GM12878 (cell line): ENCODE data around the gene DLST. TPM values are rescaled to one million over a fixed set of nuclear protein-coding genes. Genes with fewer than 3 reads are reported as not detected.

Source experiments
- ATAC-seq: fragments of 200-7000 bp; cut with Tn5 transposase; 3 replicates; pipeline ENCODE4 v1.9.1; 2020; ENCODE audit warnings: mild to moderate bottlenecking, moderate library complexity
- BruUV-seq: library from RNA; stranded (reverse); fragments of 400-500 nt; replicated peaks from 2 replicates; lab custom pipeline; 2021; lab: Mats Ljungman, UMichigan
- CTCF ChIA-PET: fragments of 300-600 bp; sonication (Branson Sonifier 250); formaldehyde crosslinking; extraction: SDS; loops from one replicate; lab custom pipeline; 2021; ENCODE audit warnings: inconsistent platforms; lab: Yijun Ruan, JAX
- POLR2A ChIA-PET: fragments of 350-600 bp; formaldehyde crosslinking; extraction: SDS; loops from one replicate; lab custom pipeline; 2021; ENCODE audit warnings: inconsistent platforms; lab: Charles Lee
- RAD21 ChIA-PET: fragments of 300-600 bp; sonication (Branson Sonifier 250); formaldehyde crosslinking; loops from one replicate; lab custom pipeline; 2023; ENCODE audit warnings: antibody characterized with exemption; ENCODE audit not compliant: unreplicated experiment; lab: Charles Lee
- SMC1A ChIA-PET: fragments of 300-600 bp; sonication (Branson Sonifier 250); formaldehyde crosslinking; loops from one replicate; lab custom pipeline; 2023; ENCODE audit not compliant: unreplicated experiment, uncharacterized antibody; lab: Charles Lee
- DNase-seq: peaks from one replicate; pipeline ENCODE4 v3.0.0-alpha.2; 2011; ENCODE audit warnings: low read depth, low spot score
- FAIRE-seq: peaks from 3 replicates; lab custom pipeline; 2011; peaks lifted over from hg19 to GRCh38; lab: Jason Lieb, UNC
- H2AFZ ChIP-seq: 2 replicates; pipeline ENCODE4 v1.6.0; 2011; ENCODE audit warnings: low read depth, low read length, control low read depth; ENCODE audit not compliant: control insufficient read depth
- H3K27ac ChIP-seq: 2 replicates; pipeline ENCODE4 v1.5.1; 2011; ENCODE audit warnings: control low read depth; ENCODE audit not compliant: control insufficient read depth, insufficient read depth
- H3K27me3 ChIP-seq, 2 experiments: replicated peaks in 1 of 2; 2 replicates each; pipeline versions ENCODE4 v1.6.0 to v1.6.1; 2011; ENCODE audit warnings: low read length in 1 of 2; ENCODE audit not compliant: control insufficient read depth in 2 of 2, insufficient read depth in 2 of 2
- H3K36me3 ChIP-seq, 2 experiments: 2 replicates each; pipeline ENCODE4 v1.5.1; 2011; ENCODE audit warnings: low read length in 1 of 2; ENCODE audit not compliant: control insufficient read depth in 2 of 2, insufficient read depth in 2 of 2
- H3K4me1 ChIP-seq: 2 replicates; pipeline ENCODE4 v1.6.1; 2011; ENCODE audit warnings: mild to moderate bottlenecking, low read length, moderate library complexity, mixed read lengths; ENCODE audit not compliant: control insufficient read depth, insufficient read depth
- H3K4me2 ChIP-seq: 2 replicates; pipeline ENCODE4 v1.6.0; 2011; ENCODE audit warnings: control low read depth; ENCODE audit not compliant: control insufficient read depth, insufficient read depth
- H3K4me3 ChIP-seq: fragments of 200-600 bp; sonication (generic); 2 replicates; pipeline ENCODE4 v1.5.1; 2016
- H3K79me2 ChIP-seq: 2 replicates; pipeline ENCODE4 v1.6.0; 2011; ENCODE audit warnings: low read length; ENCODE audit not compliant: control insufficient read depth, insufficient read depth
- H3K9ac ChIP-seq: 2 replicates; pipeline ENCODE4 v1.8.0; 2011; ENCODE audit warnings: low read length, control low read depth, mixed read lengths; ENCODE audit not compliant: control insufficient read depth, insufficient read depth
- H3K9me3 ChIP-seq: replicated peaks from 3 replicates; pipeline ENCODE4 v1.5.1; 2011; ENCODE audit warnings: mild to moderate bottlenecking, low read length; ENCODE audit not compliant: control insufficient read depth, insufficient read depth
- H4K20me1 ChIP-seq: 2 replicates; pipeline ENCODE4 v1.6.0; 2011; ENCODE audit not compliant: control insufficient read depth, insufficient read depth
- FOS ChIP-seq: IDR thresholded peaks from 3 replicates; pipeline ENCODE4 v1.6.1; 2011; ENCODE audit warnings: borderline replicate concordance; ENCODE audit not compliant: insufficient read length; ENCODE audit errors: extremely low read depth
- NR2C2 ChIP-seq: IDR thresholded peaks from 2 replicates; pipeline ENCODE4 v1.6.1; 2011; ENCODE audit warnings: borderline replicate concordance, low read depth; ENCODE audit not compliant: control insufficient read depth, insufficient read length
- RB1 ChIP-seq: fragments of 450-650 bp; formaldehyde crosslinking; IDR thresholded peaks from 2 replicates; pipeline ENCODE4 v1.6.1; 2017; ENCODE audit warnings: mild to moderate bottlenecking, borderline replicate concordance
- WGBS: methylation state at CpG from one replicate; pipeline ENCODE4 v1.1.6; 2016; ENCODE audit warnings: low lambda C conversion rate; ENCODE audit not compliant: insufficient replicate concordance, insufficient coverage; ENCODE audit errors: missing lambda C conversion rate; 5-methylcytosine and 5-hydroxymethylcytosine counted together
- in situ Hi-C: fragments of 300-500 bp; cut with MboI; formaldehyde crosslinking; loops from 9 replicates; pipeline ENCODE4 v1.14.3; 2018; ENCODE audit warnings: mixed read lengths
- intact Hi-C: fragments of 100-400 bp; cut with micrococcal nuclease; formaldehyde crosslinking; loops from one replicate; pipeline ENCODE4 v1.14.2; 2022; ENCODE audit not compliant: unreplicated experiment
- polyA plus RNA-seq, 11 experiments: library from polyadenylated mRNA; depleted of rRNA in 4 of 11; unstranded in 6 of 11; stranded (reverse) in 5 of 11; fragments of >200 nt; fragmentation: Nextera tagmentation in 4 of 11; fragmentation: Illumina TruSeq in 1 of 11; extraction: Ambion mirVana in 4 of 11; extraction: Trizol in 1 of 11; gene quantifications; 1 replicate in 1 of 11; 2 replicates in 10 of 11; pipeline versions ENCODE4 v1.2.1 to v1.2.3, GENCODE V29; 2011 to 2016; ENCODE audit warnings: inconsistent platforms in 2 of 11, missing spikeins in 2 of 11, low read depth in 1 of 11
- total RNA-seq, 4 experiments: library from RNA; depleted of rRNA in 3 of 4; stranded (reverse); fragments of >200 nt in 3 of 4; fragmentation: Illumina TruSeq in 1 of 4; extraction: Trizol in 1 of 4; gene quantifications; 2 replicates each; pipeline versions ENCODE4 v1.2.1 to v1.2.3, GENCODE V29; 2013 to 2021
- TF ChIP-seq, protein P1 (sequence below): IDR thresholded peaks from 2 replicates; pipeline ENCODE4 v1.6.1; 2012; ENCODE audit warnings: improper control_type of control experiment, low read depth, low read length; ENCODE audit not compliant: insufficient replicate concordance
- TF ChIP-seq, protein P2 (sequence below): IDR thresholded peaks from 2 replicates; pipeline ENCODE4 v1.6.1; 2012; ENCODE audit warnings: low read depth, low read length, improper control_type of control experiment
- TF ChIP-seq, protein P3 (sequence below): fragments of 450-650 bp; formaldehyde crosslinking; IDR thresholded peaks from 2 replicates; pipeline ENCODE4 v1.5.0; 2022; ENCODE audit warnings: mild to moderate bottlenecking, missing genetic modification characterization

DLST gene
- total and polyA plus RNA-seq, 10 of the 15 experiments (the other 5 are each of a cell fraction or from before 2014, with no cell fraction given): 2.9 to 141 (median 67.7) TPM

DNA sequence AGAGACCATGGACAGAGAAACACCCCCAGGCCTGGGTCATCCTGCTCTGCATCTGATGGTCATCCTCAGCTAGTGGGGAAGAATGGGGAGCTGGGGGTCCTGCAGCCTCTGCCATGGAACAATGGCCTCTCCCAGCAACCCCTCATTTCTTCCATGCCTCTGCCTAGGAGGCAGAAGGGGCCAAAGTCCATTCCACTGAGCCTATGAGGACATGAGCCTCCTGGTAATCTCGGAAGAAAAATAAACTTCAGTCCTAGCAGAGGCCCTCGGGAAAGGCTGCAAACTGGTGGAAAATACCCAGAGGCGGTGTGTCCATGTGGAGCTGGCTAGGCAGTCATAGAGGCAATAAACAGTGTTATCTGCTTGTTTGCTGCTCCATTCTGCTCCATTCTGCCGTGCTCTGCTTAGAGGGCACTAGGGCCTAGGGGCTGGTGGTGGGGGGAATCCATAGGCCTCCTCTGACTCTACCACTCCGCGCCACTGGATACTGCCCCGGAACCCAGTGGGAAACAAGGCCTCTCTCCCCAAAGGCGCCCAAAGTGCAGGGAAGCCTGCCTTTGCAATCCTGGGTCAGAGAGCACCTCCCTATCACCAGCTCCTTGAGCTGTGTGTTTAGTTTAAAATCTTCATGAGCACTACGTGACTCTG lies 69.2 kb downstream of the DLST start (continued):
- TF ChIP-seq FOS: no peak
- TF ChIP-seq, protein P1, sequence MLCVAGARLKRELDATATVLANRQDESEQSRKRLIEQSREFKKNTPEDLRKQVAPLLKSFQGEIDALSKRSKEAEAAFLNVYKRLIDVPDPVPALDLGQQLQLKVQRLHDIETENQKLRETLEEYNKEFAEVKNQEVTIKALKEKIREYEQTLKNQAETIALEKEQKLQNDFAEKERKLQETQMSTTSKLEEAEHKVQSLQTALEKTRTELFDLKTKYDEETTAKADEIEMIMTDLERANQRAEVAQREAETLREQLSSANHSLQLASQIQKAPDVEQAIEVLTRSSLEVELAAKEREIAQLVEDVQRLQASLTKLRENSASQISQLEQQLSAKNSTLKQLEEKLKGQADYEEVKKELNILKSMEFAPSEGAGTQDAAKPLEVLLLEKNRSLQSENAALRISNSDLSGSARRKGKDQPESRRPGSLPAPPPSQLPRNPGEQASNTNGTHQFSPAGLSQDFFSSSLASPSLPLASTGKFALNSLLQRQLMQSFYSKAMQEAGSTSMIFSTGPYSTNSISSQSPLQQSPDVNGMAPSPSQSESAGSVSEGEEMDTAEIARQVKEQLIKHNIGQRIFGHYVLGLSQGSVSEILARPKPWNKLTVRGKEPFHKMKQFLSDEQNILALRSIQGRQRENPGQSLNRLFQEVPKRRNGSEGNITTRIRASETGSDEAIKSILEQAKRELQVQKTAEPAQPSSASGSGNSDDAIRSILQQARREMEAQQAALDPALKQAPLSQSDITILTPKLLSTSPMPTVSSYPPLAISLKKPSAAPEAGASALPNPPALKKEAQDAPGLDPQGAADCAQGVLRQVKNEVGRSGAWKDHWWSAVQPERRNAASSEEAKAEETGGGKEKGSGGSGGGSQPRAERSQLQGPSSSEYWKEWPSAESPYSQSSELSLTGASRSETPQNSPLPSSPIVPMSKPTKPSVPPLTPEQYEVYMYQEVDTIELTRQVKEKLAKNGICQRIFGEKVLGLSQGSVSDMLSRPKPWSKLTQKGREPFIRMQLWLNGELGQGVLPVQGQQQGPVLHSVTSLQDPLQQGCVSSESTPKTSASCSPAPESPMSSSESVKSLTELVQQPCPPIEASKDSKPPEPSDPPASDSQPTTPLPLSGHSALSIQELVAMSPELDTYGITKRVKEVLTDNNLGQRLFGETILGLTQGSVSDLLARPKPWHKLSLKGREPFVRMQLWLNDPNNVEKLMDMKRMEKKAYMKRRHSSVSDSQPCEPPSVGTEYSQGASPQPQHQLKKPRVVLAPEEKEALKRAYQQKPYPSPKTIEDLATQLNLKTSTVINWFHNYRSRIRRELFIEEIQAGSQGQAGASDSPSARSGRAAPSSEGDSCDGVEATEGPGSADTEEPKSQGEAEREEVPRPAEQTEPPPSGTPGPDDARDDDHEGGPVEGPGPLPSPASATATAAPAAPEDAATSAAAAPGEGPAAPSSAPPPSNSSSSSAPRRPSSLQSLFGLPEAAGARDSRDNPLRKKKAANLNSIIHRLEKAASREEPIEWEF: no peak

DNA sequence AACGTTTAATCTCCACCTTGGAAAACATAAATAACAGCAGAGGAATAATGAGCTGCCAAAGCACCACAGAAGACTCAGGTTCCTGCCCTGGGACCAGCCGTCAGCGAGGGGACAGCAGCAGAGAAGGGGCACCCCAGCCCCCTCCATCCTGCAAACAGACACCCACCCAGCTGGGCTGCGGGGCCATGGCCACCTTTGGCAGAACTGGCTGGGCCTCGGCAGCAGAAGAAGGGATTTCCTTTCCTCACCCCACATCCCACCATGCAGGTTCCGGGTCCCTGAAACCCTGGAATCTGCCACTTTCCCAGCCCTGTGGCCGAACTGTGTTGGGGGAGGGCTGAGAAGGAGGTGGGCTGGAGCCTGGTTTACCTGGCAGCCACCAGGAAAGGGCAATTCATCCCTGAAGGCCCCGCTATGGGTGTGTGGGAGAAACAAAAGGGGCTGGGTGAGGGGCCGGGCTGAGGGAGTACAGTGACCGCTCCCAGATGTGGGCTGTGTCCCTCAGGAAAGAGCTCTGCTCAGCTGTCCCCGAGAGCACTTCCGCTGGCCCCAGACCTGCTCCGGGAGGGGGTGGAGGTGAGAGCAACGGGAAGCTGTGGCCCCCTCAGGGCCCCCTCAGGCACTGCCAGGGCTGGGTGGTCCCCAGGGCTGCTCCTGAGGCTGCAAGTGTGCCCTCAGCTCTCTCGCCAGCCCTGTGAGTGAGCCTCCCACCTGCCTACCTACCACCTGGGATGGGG lies 69.9 kb downstream of the DLST start:
- SMC1A ChIA-PET: interaction anchor here (1.1 to 1.3 kb wide), 2 partner anchors 11 to 137 kb away, joined by 4 read pairs; no protein-coding TSS in a partner anchor
- DNase-seq (no peak), ATAC-seq (no peak)
- RAD21 ChIA-PET: interaction anchor here (1.0 to 1.8 kb wide), 4 partner anchors 9 to 137 kb away, joined by 3 to 6 read pairs (median 4); no protein-coding TSS in a partner anchor
- WGBS: 46% methylated on average over 14 of the region's 15 CpGs
- no peak overlapping the region for H3K4me2 ChIP-seq
- H3K4me3 ChIP-seq: no peak overlapping the region
- TF ChIP-seq, protein P2, sequence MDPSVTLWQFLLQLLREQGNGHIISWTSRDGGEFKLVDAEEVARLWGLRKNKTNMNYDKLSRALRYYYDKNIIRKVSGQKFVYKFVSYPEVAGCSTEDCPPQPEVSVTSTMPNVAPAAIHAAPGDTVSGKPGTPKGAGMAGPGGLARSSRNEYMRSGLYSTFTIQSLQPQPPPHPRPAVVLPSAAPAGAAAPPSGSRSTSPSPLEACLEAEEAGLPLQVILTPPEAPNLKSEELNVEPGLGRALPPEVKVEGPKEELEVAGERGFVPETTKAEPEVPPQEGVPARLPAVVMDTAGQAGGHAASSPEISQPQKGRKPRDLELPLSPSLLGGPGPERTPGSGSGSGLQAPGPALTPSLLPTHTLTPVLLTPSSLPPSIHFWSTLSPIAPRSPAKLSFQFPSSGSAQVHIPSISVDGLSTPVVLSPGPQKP: no peak
- TF ChIP-seq RB1 (no peak), NR2C2 (no peak)
- TF ChIP-seq, protein P3, sequence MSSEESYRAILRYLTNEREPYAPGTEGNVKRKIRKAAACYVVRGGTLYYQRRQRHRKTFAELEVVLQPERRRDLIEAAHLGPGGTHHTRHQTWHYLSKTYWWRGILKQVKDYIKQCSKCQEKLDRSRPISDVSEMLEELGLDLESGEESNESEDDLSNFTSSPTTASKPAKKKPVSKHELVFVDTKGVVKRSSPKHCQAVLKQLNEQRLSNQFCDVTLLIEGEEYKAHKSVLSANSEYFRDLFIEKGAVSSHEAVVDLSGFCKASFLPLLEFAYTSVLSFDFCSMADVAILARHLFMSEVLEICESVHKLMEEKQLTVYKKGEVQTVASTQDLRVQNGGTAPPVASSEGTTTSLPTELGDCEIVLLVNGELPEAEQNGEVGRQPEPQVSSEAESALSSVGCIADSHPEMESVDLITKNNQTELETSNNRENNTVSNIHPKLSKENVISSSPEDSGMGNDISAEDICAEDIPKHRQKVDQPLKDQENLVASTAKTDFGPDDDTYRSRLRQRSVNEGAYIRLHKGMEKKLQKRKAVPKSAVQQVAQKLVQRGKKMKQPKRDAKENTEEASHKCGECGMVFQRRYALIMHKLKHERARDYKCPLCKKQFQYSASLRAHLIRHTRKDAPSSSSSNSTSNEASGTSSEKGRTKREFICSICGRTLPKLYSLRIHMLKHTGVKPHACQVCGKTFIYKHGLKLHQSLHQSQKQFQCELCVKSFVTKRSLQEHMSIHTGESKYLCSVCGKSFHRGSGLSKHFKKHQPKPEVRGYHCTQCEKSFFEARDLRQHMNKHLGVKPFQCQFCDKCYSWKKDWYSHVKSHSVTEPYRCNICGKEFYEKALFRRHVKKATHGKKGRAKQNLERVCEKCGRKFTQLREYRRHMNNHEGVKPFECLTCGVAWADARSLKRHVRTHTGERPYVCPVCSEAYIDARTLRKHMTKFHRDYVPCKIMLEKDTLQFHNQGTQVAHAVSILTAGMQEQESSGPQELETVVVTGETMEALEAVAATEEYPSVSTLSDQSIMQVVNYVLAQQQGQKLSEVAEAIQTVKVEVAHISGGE (CRISPR knock-in tag): no peak
- TF ChIP-seq, all 136 proteins: peak for 0
- FAIRE-seq: no peak
- peaks cover 3% of the 10 kb centered on the region for H3K4me1 ChIP-seq
- ChIA-PET POLR2A (interaction anchor here (0.9 kb wide), 1 partner anchor 110 kb away, joined by 4 read pairs; no protein-coding TSS in a partner anchor), CTCF (interaction anchor here (1.0 to 3.4 kb wide), 5 partner anchors 18 to 137 kb away, joined by 3 to 18 read pairs (median 3); no protein-coding TSS in a partner anchor)
- H2AFZ ChIP-seq: no peak overlapping the region
- H3K9ac ChIP-seq: no peak overlapping the region
- H4K20me1 ChIP-seq: no peaks in the 10 kb centered on the region
- no peak overlapping the region for H3K27ac ChIP-seq
- no TSS peak for BruUV-seq
- in situ Hi-C loops (no loop called here), intact Hi-C loops (no loop called here)
- no peaks in the 10 kb centered on the region; a peak in 2 of 4 replicates for H3K27me3 ChIP-seq
- H3K9me3 ChIP-seq: no peaks in the 10 kb centered on the region
- no peaks in the 10 kb centered on the region for H3K36me3 ChIP-seq
- no peaks in the 10 kb centered on the region for H3K79me2 ChIP-seq
